UCSD-AML1 (cell line): Measurements from ENCODE around the gene CDX1.

Source experiments
- DNase-seq: peaks from one replicate; lab custom pipeline; 2025; ENCODE audit not compliant: unreplicated experiment; lab: John Stamatoyannopoulos, UW

Gene CDX1

DNA sequence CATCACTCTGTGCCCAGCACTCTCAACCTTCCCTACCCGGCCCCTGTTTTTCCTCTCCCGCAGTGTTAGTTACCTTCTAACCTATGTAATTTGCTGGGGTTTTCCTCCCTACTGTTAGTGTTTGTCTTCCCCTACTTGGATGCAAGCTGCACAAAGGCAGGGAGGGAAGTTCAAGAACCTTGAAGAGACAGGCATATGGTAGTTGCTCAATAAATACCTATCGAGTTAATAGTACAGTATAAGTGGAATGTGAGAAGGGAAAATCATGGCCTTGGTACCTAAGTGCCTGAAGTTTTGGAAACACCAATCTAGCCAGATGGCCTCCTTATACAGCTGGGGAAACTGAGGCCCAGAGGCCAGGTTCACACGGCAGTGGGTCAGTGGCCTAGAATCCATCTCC lies 35.1 kb upstream of the CDX1 start:
- no peak for DNase-seq

- DNase-seq = peak; percentile 38
Observed at GRCh38 chr5:150131978-150132694, 34.4 kb upstream of the CDX1 start.

GRCh38 chr5:150132740-150133139 lies 33.8 kb upstream of the CDX1 start:
- no peak for DNase-seq

DNA sequence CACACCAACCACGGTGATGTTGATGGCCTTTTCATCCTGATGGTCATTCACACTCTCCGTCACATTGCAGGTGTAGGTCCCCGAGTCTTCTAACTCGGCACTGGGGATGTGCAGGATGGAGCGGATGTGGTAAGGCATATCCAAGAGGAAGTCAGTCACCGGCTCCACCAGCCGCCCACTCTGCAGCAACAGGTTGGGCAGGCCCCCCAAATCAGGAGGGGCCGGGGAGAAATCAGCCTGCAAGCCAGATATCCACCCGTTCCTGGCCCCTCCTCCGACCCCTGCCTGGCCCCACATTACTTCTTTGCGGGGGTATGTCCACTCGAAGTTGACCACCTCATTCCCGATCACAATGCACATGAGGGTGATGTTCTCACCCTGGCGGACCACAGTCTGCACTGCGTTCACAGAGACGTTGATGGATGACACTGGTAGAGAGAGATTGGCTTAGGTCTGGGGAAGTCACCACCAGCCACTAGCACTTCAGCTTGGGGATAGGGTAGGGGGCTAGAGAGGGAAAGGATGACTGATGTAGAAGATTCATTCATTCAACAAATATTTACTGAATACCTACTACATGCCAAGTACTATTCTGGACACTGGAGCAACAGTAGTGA lies 32.9 kb upstream of the CDX1 start:
- no peak for DNase-seq

DNA sequence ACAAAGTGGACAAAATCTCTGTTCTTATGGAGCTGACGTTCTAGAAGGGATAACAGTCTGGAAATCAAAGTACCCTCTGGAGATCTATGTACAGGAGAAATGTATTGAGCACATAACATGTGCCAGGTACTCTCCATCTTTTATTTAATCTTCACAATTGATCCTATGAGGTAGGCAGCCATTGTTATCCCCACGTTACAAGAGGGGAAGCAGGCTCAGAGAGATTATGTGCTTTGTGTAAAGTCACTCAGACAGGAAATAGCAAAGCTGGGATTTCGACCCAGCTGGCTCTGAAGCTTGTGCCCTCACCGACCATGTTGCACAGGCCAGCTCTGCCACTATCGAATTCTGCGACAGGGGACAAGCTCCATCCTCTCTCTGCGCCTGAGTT lies 32.4 kb upstream of the CDX1 start:
- DNase-seq = no peak

DNA sequence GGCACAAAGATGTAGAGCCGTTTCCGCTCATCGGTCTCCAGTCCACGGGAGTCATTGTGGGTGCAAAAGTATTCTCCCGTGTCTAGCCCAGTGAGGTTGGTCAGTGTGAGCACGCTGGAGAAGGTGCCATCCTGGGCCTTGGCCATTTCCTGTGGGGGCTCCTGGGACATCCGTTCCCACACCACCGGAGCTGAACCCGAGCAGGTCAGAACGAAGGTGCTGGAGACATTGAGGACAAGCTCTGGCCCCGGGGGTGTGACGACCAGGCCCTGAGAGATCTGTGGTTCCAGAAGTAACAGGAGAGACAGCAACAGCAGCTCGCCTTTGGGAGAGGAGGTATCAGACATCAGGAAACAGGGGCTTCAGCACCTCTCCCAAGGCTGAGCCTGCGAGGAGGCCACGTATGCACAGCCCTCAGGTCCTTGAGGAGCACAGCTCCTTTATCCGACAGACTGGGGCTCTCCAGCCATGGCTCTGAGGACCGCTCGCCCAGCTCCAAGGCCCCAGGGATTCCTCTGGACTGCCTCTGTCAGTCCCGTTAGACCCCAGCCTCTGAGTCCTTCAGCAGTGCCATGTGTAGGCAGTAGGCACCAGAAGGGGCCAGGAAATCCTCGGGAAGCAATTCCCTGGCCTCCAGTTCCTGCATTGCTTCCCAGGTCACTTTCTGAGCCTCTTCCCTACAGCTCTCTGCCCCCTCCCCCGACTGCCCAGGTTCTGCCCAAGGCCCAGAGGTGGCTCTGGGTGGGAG lies 30.8 kb upstream of the CDX1 start:
- no peak for DNase-seq

DNA sequence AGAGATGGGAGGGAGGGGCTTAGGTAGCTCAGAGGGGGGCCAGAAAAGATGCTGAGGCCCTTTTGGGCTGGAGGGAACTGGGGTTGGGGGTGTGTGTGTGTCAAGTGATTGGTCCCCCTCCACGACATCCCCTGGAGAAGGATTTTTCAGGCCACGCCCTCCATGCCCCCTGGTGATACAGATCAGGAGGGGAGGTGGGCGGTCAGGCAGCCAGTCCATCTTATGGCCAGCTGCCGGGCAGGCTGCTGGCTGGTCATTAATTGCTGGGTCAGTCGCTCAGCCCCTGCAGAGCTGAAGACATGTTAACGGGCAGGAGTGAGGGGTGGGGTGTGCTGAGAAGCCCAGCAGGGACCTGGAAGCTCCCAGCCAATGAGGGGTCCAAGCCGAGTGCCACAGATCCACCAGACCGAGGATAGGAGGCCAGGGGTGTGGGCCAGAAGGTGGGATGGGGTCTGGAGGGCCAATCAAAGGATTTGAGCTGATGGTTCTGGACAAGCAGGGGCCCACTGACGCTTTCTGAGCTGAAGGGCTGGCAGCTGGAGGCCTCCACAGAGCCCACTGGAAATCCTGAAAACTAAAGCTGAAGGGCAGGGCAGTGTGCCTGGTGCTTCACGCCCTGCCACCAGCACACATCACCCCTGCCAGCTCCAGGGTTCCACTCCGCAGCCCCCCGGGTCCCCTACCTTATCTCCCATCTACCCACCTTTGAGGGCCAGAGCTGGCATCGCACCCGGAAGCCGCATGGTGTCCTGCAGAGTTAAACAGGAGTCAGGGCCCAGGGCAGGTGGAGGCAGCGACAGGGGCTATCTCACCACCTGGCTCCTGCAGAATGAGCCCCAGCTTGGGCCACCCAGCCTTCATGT lies 30.0 kb upstream of the CDX1 start:
- no peak for DNase-seq

- no peak for DNase-seq
Observed at GRCh38 chr5:150137168-150137957, 29.2 kb upstream of the CDX1 start.

DNA sequence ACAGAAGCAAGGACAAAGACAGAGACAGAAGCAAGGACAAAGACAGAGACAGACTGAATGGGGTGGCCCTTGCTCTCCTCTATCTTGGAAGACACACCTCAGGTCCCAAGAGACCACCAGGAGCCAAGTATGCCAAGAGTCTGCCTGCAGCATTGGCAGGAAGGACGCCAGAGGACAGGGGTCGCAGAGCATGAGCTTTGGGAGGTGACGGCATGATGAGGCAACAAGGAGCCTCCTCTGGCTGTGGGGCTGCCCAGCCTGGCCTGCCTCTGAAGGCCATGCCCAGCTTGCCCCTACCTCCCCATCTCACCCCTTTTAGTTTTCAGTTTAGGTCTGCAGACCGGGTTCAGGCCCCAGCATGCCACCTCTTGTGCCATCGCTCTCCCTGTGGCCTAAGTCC lies 28.6 kb upstream of the CDX1 start:
- DNase-seq = no peak

DNA sequence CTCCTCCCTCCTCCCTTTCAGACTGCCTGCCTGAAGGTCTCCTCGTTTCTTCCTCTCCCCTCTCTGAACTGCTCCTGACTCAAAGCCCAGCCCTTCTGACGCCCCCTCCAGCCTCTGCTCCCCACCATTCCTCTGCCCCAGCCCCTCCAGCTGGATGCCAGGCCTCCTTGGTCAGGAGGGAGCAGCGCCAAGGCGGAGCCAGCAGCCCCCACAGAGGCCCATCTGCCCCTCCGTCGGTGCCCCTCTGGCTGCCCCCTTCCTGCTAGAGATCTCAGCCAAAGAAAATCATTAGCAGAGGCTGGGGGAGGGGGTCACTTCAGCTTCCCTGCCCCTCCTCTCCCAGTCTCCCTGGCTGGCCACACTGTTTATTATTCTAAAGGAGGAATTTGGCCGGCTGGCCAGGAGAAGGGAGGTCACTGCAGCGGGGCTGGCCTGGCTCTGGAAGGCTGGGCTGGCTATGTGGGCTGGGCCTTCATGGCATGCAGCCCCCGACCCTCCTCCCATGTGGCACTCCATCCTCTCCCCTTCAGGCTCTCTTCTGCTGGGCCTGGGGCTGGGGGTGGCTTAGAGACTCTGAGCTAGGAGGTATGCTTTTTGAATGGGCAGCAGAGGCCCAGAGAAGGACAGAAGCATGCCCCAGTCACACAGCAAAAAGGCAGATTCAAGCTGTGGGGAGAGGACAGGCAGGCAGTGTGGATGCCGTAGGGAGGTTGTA lies 27.9 kb upstream of the CDX1 start:
- no peak for DNase-seq

DNA sequence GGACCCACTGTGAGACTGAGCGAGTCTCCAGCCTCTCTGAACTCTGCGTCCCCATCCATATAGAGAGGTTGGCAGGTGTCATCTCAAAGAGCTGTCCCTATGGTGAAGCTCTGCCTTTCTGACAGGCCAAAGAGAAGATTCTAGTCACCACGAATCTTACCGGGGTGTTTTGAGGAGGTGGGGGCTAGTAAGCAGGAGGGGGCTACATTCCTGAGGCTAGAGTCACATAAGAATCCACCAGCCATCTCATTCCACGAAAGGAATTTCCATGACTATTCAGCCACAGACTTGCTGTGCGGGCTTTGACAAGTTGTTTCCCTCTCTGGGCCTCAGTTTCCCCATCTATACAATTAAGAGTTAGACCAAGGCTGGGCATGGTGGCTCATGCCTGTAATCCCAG lies 27.2 kb upstream of the CDX1 start:
- DNase-seq = no peak

DNA sequence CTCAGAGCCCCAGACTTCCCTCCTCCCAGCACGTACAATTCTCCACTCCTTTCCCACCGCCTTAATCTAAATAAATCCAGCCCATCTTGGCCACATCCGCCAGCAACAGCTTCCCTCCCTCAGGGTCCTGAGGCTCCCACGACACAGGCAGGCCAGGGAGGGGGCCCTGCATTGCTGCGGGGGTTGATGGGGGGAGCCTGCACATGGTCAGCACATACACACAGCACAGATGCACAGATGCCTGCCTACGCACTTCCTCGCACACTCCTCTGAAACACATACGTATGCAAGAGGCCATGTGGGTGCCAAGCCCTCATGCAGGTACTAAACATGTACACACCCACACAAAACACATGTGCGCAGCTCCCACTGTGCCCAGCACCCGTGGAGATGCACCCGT lies 25.7 kb upstream of the CDX1 start:
- DNase-seq = peak; percentile 52

- DNase-seq = no peak
Observed at GRCh38 chr5:150141544-150142184, 24.9 kb upstream of the CDX1 start.

GRCh38 chr5:150142185-150142958 lies 24.2 kb upstream of the CDX1 start:
- DNase-seq = no peak

- no peak for DNase-seq
Observed at GRCh38 chr5:150142959-150143349, 23.6 kb upstream of the CDX1 start.

- DNase-seq = no peak
Observed at GRCh38 chr5:150143350-150144245, 23.0 kb upstream of the CDX1 start.

- no peak for DNase-seq
Observed at GRCh38 chr5:150144246-150144801, 22.3 kb upstream of the CDX1 start.
